HEK293 (cell line): ENCODE results near the gene STRA6.

Source experiments
- BCL11B ChIP-seq: fragments of 450-650 bp; formaldehyde crosslinking; IDR thresholded peaks from 2 replicates; pipeline ENCODE4 v1.5.1; 2016; ENCODE audit warnings: low read depth, missing biosample characterization, missing genetic modification characterization
- GFI1B ChIP-seq: fragments of 450-650 bp; formaldehyde crosslinking; IDR thresholded peaks from 2 replicates; pipeline ENCODE4 v1.5.1; 2016; ENCODE audit warnings: missing biosample characterization, missing genetic modification characterization
- GLI2 ChIP-seq: fragments of 450-650 bp; formaldehyde crosslinking; IDR thresholded peaks from 2 replicates; pipeline ENCODE4; 2017; ENCODE audit warnings: missing biosample characterization, missing genetic modification characterization, low read depth, borderline replicate concordance
- GLI4 ChIP-seq: fragments of 450-650 bp; formaldehyde crosslinking; IDR thresholded peaks from 2 replicates; pipeline ENCODE4 v1.5.1; 2016; ENCODE audit warnings: missing biosample characterization, missing genetic modification characterization
- GLIS1 ChIP-seq: fragments of 450-650 bp; formaldehyde crosslinking; IDR thresholded peaks from 2 replicates; pipeline ENCODE4 v1.5.1; 2016; ENCODE audit warnings: missing biosample characterization, missing genetic modification characterization
- IKZF3 ChIP-seq: fragments of 450-650 bp; IDR thresholded peaks from 2 replicates; pipeline ENCODE4 v1.5.0; 2018; ENCODE audit warnings: missing biosample characterization, mild to moderate bottlenecking, missing genetic modification characterization, moderate library complexity
- KLF10 ChIP-seq: fragments of 450-650 bp; IDR thresholded peaks from 2 replicates; pipeline ENCODE4 v1.5.1; 2018; ENCODE audit warnings: missing biosample characterization, mild to moderate bottlenecking, missing genetic modification characterization
- MEIS1 ChIP-seq: sonication (generic); formaldehyde crosslinking; IDR thresholded peaks from 2 replicates; pipeline ENCODE4 v1.8.1; 2022; ENCODE audit warnings: missing genetic modification reagents, mild to moderate bottlenecking, borderline replicate concordance
- PRDM1 ChIP-seq: fragments of 450-650 bp; formaldehyde crosslinking; IDR thresholded peaks from 2 replicates; pipeline ENCODE4; 2016; ENCODE audit warnings: missing biosample characterization, missing genetic modification characterization
- RBAK ChIP-seq: fragments of 450-650 bp; formaldehyde crosslinking; IDR thresholded peaks from 2 replicates; pipeline ENCODE4 v1.5.1; 2016; ENCODE audit warnings: missing biosample characterization, missing genetic modification characterization
- SETDB1 ChIP-seq: IDR thresholded peaks from one replicate; pipeline ENCODE4 v1.6.1; 2017; ENCODE audit warnings: mild to moderate bottlenecking, low read length, moderate library complexity, mixed read lengths; ENCODE audit not compliant: insufficient read length
- ZBTB21 ChIP-seq: fragments of 450-650 bp; formaldehyde crosslinking; IDR thresholded peaks from 2 replicates; pipeline ENCODE4 v1.5.1; 2017; ENCODE audit warnings: missing biosample characterization, missing genetic modification characterization
- ZBTB6 ChIP-seq: fragments of 450-650 bp; formaldehyde crosslinking; IDR thresholded peaks from 2 replicates; pipeline ENCODE4 v1.5.1; 2017; ENCODE audit warnings: missing biosample characterization, missing genetic modification characterization
- ZEB2 ChIP-seq: fragments of 450-650 bp; formaldehyde crosslinking; IDR thresholded peaks from 2 replicates; pipeline ENCODE4 v1.5.1; 2016; ENCODE audit warnings: missing biosample characterization, missing genetic modification characterization
- ZFHX2 ChIP-seq: fragments of 450-650 bp; formaldehyde crosslinking; conservative IDR thresholded peaks from 2 replicates; pipeline ENCODE4 v1.5.1; 2016; ENCODE audit warnings: missing biosample characterization, missing genetic modification characterization
- ZFP3 ChIP-seq: fragments of 450-650 bp; formaldehyde crosslinking; IDR thresholded peaks from 2 replicates; pipeline ENCODE4 v1.5.1; 2016; ENCODE audit warnings: low read depth, missing biosample characterization, missing genetic modification characterization
- ZFP37 ChIP-seq: fragments of 450-650 bp; formaldehyde crosslinking; IDR thresholded peaks from 2 replicates; pipeline ENCODE4 v1.5.1; 2016; ENCODE audit warnings: missing biosample characterization, missing genetic modification characterization
- ZNF112 ChIP-seq: fragments of 450-650 bp; formaldehyde crosslinking; IDR thresholded peaks from 2 replicates; pipeline ENCODE4 v1.5.0; 2017; ENCODE audit warnings: missing biosample characterization, missing genetic modification characterization
- ZNF121 ChIP-seq: fragments of 450-650 bp; formaldehyde crosslinking; IDR thresholded peaks from 2 replicates; pipeline ENCODE4 v1.5.1; 2016; ENCODE audit warnings: missing biosample characterization, missing genetic modification characterization
- ZNF132 ChIP-seq: fragments of 450-650 bp; formaldehyde crosslinking; IDR thresholded peaks from 2 replicates; pipeline ENCODE4 v1.5.1; 2017; ENCODE audit warnings: missing biosample characterization, missing genetic modification characterization, borderline replicate concordance
- ZNF140 ChIP-seq: fragments of 450-650 bp; formaldehyde crosslinking; IDR thresholded peaks from 2 replicates; pipeline ENCODE4 v1.5.1; 2016; ENCODE audit warnings: missing biosample characterization, missing genetic modification characterization
- ZNF155 ChIP-seq: fragments of 450-650 bp; formaldehyde crosslinking; IDR thresholded peaks from 2 replicates; pipeline ENCODE4 v1.5.1; 2016; ENCODE audit warnings: missing biosample characterization, missing genetic modification characterization
- ZNF169 ChIP-seq: fragments of 450-650 bp; formaldehyde crosslinking; IDR thresholded peaks from 2 replicates; pipeline ENCODE4 v1.5.1; 2016; ENCODE audit warnings: missing biosample characterization, missing genetic modification characterization
- ZNF2 ChIP-seq: fragments of 450-650 bp; formaldehyde crosslinking; IDR thresholded peaks from 2 replicates; pipeline ENCODE4 v1.5.1; 2016; ENCODE audit warnings: missing biosample characterization, missing genetic modification characterization
- ZNF24 ChIP-seq: fragments of 450-650 bp; formaldehyde crosslinking; IDR thresholded peaks from 2 replicates; pipeline ENCODE4 v1.5.1; 2016; ENCODE audit warnings: missing biosample characterization, missing genetic modification characterization
- ZNF248 ChIP-seq: fragments of 450-650 bp; formaldehyde crosslinking; IDR thresholded peaks from 2 replicates; pipeline ENCODE4 v1.5.1; 2017; ENCODE audit warnings: missing biosample characterization, missing genetic modification characterization
- ZNF302 ChIP-seq: fragments of 450-650 bp; formaldehyde crosslinking; IDR thresholded peaks from 2 replicates; pipeline ENCODE4 v1.5.1; 2016; ENCODE audit warnings: missing biosample characterization, missing genetic modification characterization, low read depth
- ZNF362 ChIP-seq: fragments of 450-650 bp; formaldehyde crosslinking; IDR thresholded peaks from 2 replicates; pipeline ENCODE4 v1.5.1; 2016; ENCODE audit warnings: missing biosample characterization, missing genetic modification characterization
- ZNF433 ChIP-seq: fragments of 450-650 bp; formaldehyde crosslinking; IDR thresholded peaks from 2 replicates; pipeline ENCODE4 v1.5.1; 2016; ENCODE audit warnings: missing biosample characterization, missing genetic modification characterization, low read depth
- ZNF48 ChIP-seq: fragments of 450-650 bp; formaldehyde crosslinking; IDR thresholded peaks from 2 replicates; pipeline ENCODE4 v1.5.1; 2016; ENCODE audit warnings: missing biosample characterization, missing genetic modification characterization
- ZNF501 ChIP-seq: fragments of 450-650 bp; formaldehyde crosslinking; IDR thresholded peaks from 2 replicates; pipeline ENCODE4 v1.5.1; 2016; ENCODE audit warnings: missing biosample characterization, missing genetic modification characterization
- ZNF510 ChIP-seq: fragments of 450-650 bp; formaldehyde crosslinking; IDR thresholded peaks from 2 replicates; pipeline ENCODE4 v1.5.1; 2018; ENCODE audit warnings: mild to moderate bottlenecking, missing genetic modification characterization, missing biosample characterization; ENCODE audit not compliant: insufficient replicate concordance
- ZNF530 ChIP-seq: fragments of 450-650 bp; formaldehyde crosslinking; IDR thresholded peaks from 2 replicates; pipeline ENCODE4 v1.5.1; 2016; ENCODE audit warnings: low read depth, missing biosample characterization, missing genetic modification characterization
- ZNF561 ChIP-seq: fragments of 450-650 bp; IDR thresholded peaks from 2 replicates; pipeline ENCODE4 v1.5.1; 2018; ENCODE audit warnings: missing biosample characterization, missing genetic modification characterization, borderline replicate concordance
- ZNF580 ChIP-seq: fragments of 450-650 bp; formaldehyde crosslinking; IDR thresholded peaks from 2 replicates; pipeline ENCODE4 v1.5.1; 2016; ENCODE audit warnings: missing biosample characterization, missing genetic modification characterization
- ZNF621 ChIP-seq: fragments of 450-650 bp; formaldehyde crosslinking; IDR thresholded peaks from 2 replicates; pipeline ENCODE4 v1.5.1; 2017; ENCODE audit warnings: missing biosample characterization, missing genetic modification characterization
- ZNF623 ChIP-seq: fragments of 450-650 bp; formaldehyde crosslinking; IDR thresholded peaks from 2 replicates; pipeline ENCODE4 v1.5.1; 2016; ENCODE audit warnings: missing biosample characterization, missing genetic modification characterization
- ZNF670 ChIP-seq: fragments of 450-650 bp; formaldehyde crosslinking; IDR thresholded peaks from 2 replicates; pipeline ENCODE4 v1.5.1; 2016; ENCODE audit warnings: missing biosample characterization, missing genetic modification characterization, low read depth
- ZNF704 ChIP-seq: fragments of 450-650 bp; formaldehyde crosslinking; IDR thresholded peaks from 2 replicates; pipeline ENCODE4 v1.5.1; 2016; ENCODE audit warnings: missing biosample characterization, missing genetic modification characterization
- ZNF768 ChIP-seq: fragments of 450-650 bp; formaldehyde crosslinking; IDR thresholded peaks from 2 replicates; pipeline ENCODE4 v1.5.1; 2018; ENCODE audit warnings: missing biosample characterization, mild to moderate bottlenecking, missing genetic modification characterization
- ZSCAN16 ChIP-seq: fragments of 450-650 bp; formaldehyde crosslinking; IDR thresholded peaks from 2 replicates; pipeline ENCODE4 v1.5.1; 2016; ENCODE audit warnings: missing biosample characterization, missing genetic modification characterization
- ZXDB ChIP-seq: fragments of 450-650 bp; formaldehyde crosslinking; IDR thresholded peaks from 2 replicates; pipeline ENCODE4 v1.5.1; 2016; ENCODE audit warnings: missing biosample characterization, missing genetic modification characterization

STRA6 gene

GRCh38 chr15:74240002-74240568, 37.5 kb upstream of the STRA6 start (continued):
- no peak for TF ChIP-seq ZNF248
- TF ChIP-seq IKZF3 (tag by site-specific recombination), result peak; percentile 97
- no peak for TF ChIP-seq ZNF530 (tag by site-specific recombination)
- TF ChIP-seq ZFP3, result no peak
- TF ChIP-seq ZNF501 (tag by site-specific recombination), result no peak
- no peak for TF ChIP-seq ZBTB6 (tag by site-specific recombination)
- TF ChIP-seq ZEB2 (tag by site-specific recombination), result peak; percentile 63; the same call in 1 of the 2 replicates
- TF ChIP-seq ZNF2 (tag by site-specific recombination), result no peak
- no peak for TF ChIP-seq ZNF362 (tag by site-specific recombination)
- no peak for TF ChIP-seq ZNF621
- TF ChIP-seq ZNF169 (tag by site-specific recombination), result no peak
- TF ChIP-seq PRDM1, result no peak
- TF ChIP-seq ZXDB, result peak; percentile 39; the same call in 1 of the 2 replicates
- TF ChIP-seq ZNF561, result no peak; the same call in 1 of the 2 replicates
- TF ChIP-seq ZNF112 (tag by site-specific recombination), result no peak
- no peak for TF ChIP-seq ZFP37
- TF ChIP-seq ZNF302 (tag by site-specific recombination), result no peak
- no peak for TF ChIP-seq ZBTB21 (tag by site-specific recombination)
- peak; percentile 31; the same call in 1 of the 2 replicates for TF ChIP-seq ZNF580 (tag by site-specific recombination)
- no peak for TF ChIP-seq ZSCAN16 (tag by site-specific recombination)
- TF ChIP-seq ZNF140 (tag by site-specific recombination), result no peak
- peak; percentile 80 for TF ChIP-seq GLIS1
- TF ChIP-seq ZNF704 (tag by site-specific recombination), result no peak
- no peak for TF ChIP-seq ZNF155 (tag by site-specific recombination)
- no peak for TF ChIP-seq MEIS1
- TF ChIP-seq BCL11B (tag by site-specific recombination), result peak; percentile 57; the same call in 1 of the 2 replicates
- TF ChIP-seq ZNF132, result no peak
- TF ChIP-seq SETDB1, result no peak
- TF ChIP-seq ZNF670 (tag by site-specific recombination), result no peak
- no peak for TF ChIP-seq KLF10 (tag by site-specific recombination)
- TF ChIP-seq ZNF768 (tag by site-specific recombination), result no peak
- no peak for TF ChIP-seq RBAK (tag by site-specific recombination)
- TF ChIP-seq ZNF510 (tag by site-specific recombination), result no peak
- TF ChIP-seq ZNF121, result no peak
- TF ChIP-seq GLI4 (tag by site-specific recombination), result no peak
- TF ChIP-seq GFI1B (tag by site-specific recombination), result no peak
- TF ChIP-seq ZNF623 (tag by site-specific recombination), result no peak
- TF ChIP-seq ZNF24 (tag by site-specific recombination), result no peak
- TF ChIP-seq ZNF48 (tag by site-specific recombination), result no peak
- TF ChIP-seq ZFHX2 (tag by site-specific recombination), result no peak
- TF ChIP-seq ZNF433 (tag by site-specific recombination), result no peak
- TF ChIP-seq GLI2 (tag by site-specific recombination), result no peak
